Heart left ventricle (tissue), 13 donors: Measurements from ENCODE around the gene ARL13B.

Source experiments
- CTCF ChIP-seq, 12 donors: fragments of 200-600 bp; sonication (generic) in 4 of 12; IDR thresholded peaks; one replicate each; pipeline versions ENCODE4 v1.5.0 to v1.8.0; 2018 to 2022; ENCODE audit warnings: antibody characterized with exemption in 12 of 12, mild to moderate bottlenecking in 5 of 12
- POLR2A ChIP-seq, 2 donors: fragments of 450-650 bp; IDR thresholded peaks; one replicate each; pipeline ENCODE4 v1.6.1; 2017; ENCODE audit warnings: antibody characterized with exemption in 2 of 2, mild to moderate bottlenecking in 2 of 2, moderate library complexity in 2 of 2
- donor health status: ischemic (EF 13 %, LVEDD 7.1; RV severe dilation, severe dysfunction).
- donor health status: DM: no; HTN: yes; CAD: no.
- donor health status: DM: no; HTN: no; CAD: no.
- donor health status: ischemic (EF 25% LVEDD 6.9; RV normal size, moderate dysfunction).
- donor health status: ischemic (EF 25% LVEDD 5.7; RV mildly dilated, moderate dysfunction).
- donor health status: ischemic (EF 35%, LVEDD 5.7; RV mildly dilated, moderate dysfunction).
- donor health status: nonischemic (EF 11% LVEDD 7.7; RV severe dilation, severe dysfunction).
- donor health status: DM: yes; HTN: yes; CAD: no.
- donor health status: PGD.
- donor health status: ischemic (EF 29% LVEDD 5.4; RV normal size, mild dysfunction).
- donor health status: nonischemic (EF 23%, LVEDD 6.1; RV moderate dilation, normal function).

- TF ChIP-seq CTCF (IDR thresholded peaks at IDR 0.05) = no peak
- TF ChIP-seq POLR2A (IDR thresholded peaks at IDR 0.05) = no peak
Observed at GRCh38 chr3:94093151-94093550, 113.2 kb downstream of the ARL13B start.
